ENCODE measurements around the gene MMS22L.

The MMS22L gene

DNA sequence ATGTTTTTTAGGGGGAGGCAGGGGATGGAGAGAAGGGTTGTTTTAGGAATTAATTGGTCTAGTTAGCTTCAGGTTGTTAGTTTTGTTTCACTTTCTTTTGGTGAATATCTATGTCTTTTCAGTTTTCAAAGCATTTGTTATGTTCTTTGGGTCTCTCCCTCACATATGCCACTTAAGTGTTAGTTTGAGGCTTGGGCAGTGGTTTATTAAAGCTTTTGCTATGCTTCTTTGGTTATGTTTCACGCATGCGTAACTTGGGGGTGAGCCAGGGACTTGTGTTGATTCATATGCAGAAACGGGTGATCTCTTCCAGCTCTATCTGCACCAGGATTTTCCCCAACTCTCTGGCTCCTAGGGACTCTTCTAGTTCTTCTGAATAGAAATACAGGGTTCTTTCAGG is 11.4 kb upstream of the MMS22L start:
- TF ChIP-seq PAX5 (IDR thresholded peaks at IDR 0.05; ENCODE audit: insufficient read depth, low read length, severe bottlenecking), result peak; percentile 22
- no peak for TF ChIP-seq SPI1 (IDR thresholded peaks at IDR 0.05; ENCODE audit: low read depth, low read length)
- FAIRE-seq (no peak), DNase-seq (ENCODE audit: insufficient read length, low spot score) (no peak)

DNA sequence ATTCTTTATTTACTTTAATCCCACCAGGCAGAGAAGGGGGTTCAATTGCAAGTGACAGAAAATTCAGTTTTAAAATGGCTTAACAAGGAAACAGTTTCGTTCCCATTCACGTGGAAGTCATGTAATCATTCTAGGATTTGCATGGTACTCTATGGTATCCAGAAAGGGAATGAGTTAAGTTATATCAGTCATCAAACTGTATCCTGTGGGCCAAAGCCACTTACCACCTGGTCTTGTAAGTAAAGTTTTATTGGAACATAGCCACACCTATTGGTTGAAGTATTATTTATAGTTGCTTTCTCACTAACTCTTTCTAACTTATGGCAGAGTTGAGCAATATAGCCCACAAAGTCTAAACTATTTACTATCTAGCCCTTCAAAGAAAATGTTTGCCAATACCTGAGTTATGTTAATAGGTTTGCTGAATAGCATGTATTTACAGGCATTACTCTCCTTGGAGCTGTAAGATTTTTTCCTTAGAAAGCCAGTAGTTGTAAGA is 10.2 kb upstream of the MMS22L start:
- DNase-seq (ENCODE audit: insufficient read length, low spot score), result no peak
- TF ChIP-seq PAX5 (IDR thresholded peaks at IDR 0.05; ENCODE audit: insufficient read depth, low read length, severe bottlenecking) (no peak), POU2F2 (IDR thresholded peaks at IDR 0.05; ENCODE audit: low read depth, low read length) (no peak), POLR2AphosphoS5 (IDR thresholded peaks at IDR 0.05; ENCODE audit: low read depth, low read length) (no peak), POLR2A (IDR thresholded peaks at IDR 0.05; ENCODE audit: low read depth, low read length) (no peak), TAF1 (IDR thresholded peaks at IDR 0.05; ENCODE audit: low read depth, low read length) (no peak), SPI1 (IDR thresholded peaks at IDR 0.05; ENCODE audit: low read depth, low read length) (no peak)
- FAIRE-seq, result no peak

DNA sequence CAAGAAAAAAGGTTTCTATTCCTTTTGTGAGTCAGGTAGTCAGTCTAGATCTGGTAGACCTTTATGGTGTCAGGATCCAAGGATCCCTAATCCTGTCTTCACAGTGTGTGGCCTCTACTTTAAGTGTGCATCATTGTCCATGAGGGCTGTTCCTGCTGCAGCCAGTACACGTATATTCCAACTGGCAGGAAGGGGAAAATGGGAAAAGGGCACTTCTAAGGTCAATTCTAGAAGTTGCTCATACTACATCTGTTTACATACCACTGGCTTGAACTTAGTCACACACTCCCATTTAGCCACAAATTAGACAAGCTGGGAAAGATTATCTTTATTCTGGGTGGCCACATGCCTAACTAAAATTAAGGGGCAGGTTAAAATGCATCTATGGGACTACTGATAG is 9.7 kb upstream of the MMS22L start:
- TF ChIP-seq POU2F2 (IDR thresholded peaks at IDR 0.05; ENCODE audit: low read depth, low read length) (no peak), PAX5 (IDR thresholded peaks at IDR 0.05; ENCODE audit: insufficient read depth, low read length, severe bottlenecking) (no peak), POLR2A (IDR thresholded peaks at IDR 0.05; ENCODE audit: low read depth, low read length) (no peak), POLR2AphosphoS5 (IDR thresholded peaks at IDR 0.05; ENCODE audit: low read depth, low read length) (no peak), TAF1 (IDR thresholded peaks at IDR 0.05; ENCODE audit: low read depth, low read length) (no peak), SPI1 (IDR thresholded peaks at IDR 0.05; ENCODE audit: low read depth, low read length) (no peak)
- FAIRE-seq (no peak), DNase-seq (ENCODE audit: insufficient read length, low spot score) (no peak)

DNA sequence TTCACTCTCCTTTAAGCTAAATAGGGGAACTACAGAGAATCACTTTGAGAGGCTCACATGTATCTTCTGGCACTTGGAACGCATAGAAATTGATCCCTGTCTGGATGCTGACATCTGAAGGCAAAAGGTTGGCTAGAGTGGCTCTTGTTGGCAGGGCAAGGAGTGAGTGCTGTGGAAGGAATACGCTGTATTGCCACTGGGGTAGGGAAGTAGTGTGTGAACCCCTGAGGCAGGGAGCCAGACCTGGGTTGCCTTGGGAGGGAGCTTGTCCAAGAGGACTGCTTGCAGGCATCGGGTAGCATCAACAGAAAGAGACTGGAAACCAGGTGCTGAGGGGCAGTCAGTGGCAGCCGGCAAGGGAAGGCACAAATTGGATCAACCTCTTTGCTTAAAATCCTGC is 8.9 kb upstream of the MMS22L start:
- no peak for DNase-seq (ENCODE audit: insufficient read length, low spot score)
- FAIRE-seq, result no peak

DNA sequence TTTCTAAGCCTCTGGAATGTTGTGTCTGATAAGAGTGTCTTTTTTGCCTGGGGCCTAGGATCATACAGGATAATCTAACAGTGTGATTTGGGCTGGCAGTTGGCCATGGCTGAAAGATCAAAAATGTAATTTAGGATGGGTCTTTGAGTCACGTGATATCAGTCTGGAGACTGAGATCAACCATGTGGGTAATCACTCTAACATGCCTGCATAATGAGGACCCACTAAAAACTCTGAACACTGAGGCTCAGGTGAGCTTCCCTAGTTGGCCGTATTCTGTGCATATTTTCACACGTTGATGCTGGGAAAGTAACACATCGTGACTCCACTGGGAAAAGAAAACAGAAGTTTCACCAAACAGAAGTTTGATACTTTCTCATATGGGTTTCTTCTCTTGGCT is 6.3 kb upstream of the MMS22L start:
- no peak for FAIRE-seq

More for the DNA sequence above, 8.9 kb upstream of the MMS22L start:
- TF ChIP-seq POLR2A (IDR thresholded peaks at IDR 0.05; ENCODE audit: low read depth, low read length) (no peak), POU2F2 (IDR thresholded peaks at IDR 0.05; ENCODE audit: low read depth, low read length) (no peak), PAX5 (IDR thresholded peaks at IDR 0.05; ENCODE audit: insufficient read depth, low read length, severe bottlenecking) (no peak)

DNA sequence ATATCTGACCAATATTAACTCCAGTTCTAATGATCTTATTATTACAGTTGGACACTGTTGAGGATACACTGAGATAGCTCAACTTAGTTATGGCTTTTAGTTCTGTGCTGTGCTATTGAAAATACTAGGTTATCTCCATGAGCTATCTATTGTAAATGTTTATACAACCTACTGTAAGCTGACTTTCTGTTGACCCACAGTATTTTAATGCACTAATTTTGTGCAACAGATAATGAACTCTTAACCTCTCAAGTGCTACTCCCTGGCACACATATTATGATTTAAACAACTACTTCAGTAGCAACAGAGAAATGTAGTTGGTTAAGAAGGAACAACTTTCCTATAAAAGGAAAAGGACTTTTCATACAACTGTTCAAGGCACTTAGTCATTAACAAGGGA is 5.2 kb upstream of the MMS22L start:
- DNase-seq (ENCODE audit: insufficient read length, low spot score) (no peak), FAIRE-seq (no peak)
- no peak for TF ChIP-seq TAF1 (IDR thresholded peaks at IDR 0.05; ENCODE audit: low read depth, low read length)
- no peak for TF ChIP-seq POU2F2 (IDR thresholded peaks at IDR 0.05; ENCODE audit: low read depth, low read length)
- no peak for TF ChIP-seq SPI1 (IDR thresholded peaks at IDR 0.05; ENCODE audit: low read depth, low read length)
- no peak for TF ChIP-seq POLR2A (IDR thresholded peaks at IDR 0.05; ENCODE audit: low read depth, low read length)
- no peak for TF ChIP-seq PAX5 (IDR thresholded peaks at IDR 0.05; ENCODE audit: insufficient read depth, low read length, severe bottlenecking)
- no peak for TF ChIP-seq POLR2AphosphoS5 (IDR thresholded peaks at IDR 0.05; ENCODE audit: low read depth, low read length)

More for the DNA sequence above, 6.3 kb upstream of the MMS22L start:
- no peak for DNase-seq (ENCODE audit: insufficient read length, low spot score)
- TF ChIP-seq PAX5 (IDR thresholded peaks at IDR 0.05; ENCODE audit: insufficient read depth, low read length, severe bottlenecking) (no peak), POLR2AphosphoS5 (IDR thresholded peaks at IDR 0.05; ENCODE audit: low read depth, low read length) (no peak), POLR2A (IDR thresholded peaks at IDR 0.05; ENCODE audit: low read depth, low read length) (no peak), TAF1 (IDR thresholded peaks at IDR 0.05; ENCODE audit: low read depth, low read length) (no peak), SPI1 (IDR thresholded peaks at IDR 0.05; ENCODE audit: low read depth, low read length) (no peak), POU2F2 (IDR thresholded peaks at IDR 0.05; ENCODE audit: low read depth, low read length) (no peak)

DNA sequence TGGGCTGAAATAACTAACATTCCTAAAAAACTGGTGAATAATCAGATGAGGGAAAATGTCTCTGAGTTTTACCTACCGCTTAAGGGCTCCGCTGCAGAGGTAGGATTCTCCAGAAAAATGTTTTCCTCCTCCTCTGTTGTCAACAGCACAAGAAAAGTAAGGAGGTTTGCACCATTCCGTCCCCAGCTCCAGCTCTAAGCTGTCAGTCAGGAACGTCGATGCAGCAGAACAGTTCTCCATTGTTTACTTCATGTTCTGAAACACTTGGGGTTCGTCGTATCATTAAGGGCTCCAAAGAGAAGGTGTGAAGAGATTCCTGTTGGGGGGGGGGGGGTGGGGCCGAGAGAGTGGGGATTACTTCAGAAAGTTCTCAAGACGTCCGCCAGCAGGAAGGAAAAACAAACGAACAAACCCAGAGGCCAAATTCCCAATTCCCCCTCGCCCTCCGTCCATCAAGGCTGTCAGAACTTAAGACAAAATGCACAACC is 734 bp downstream of the MMS22L start:
- FAIRE-seq (no peak), DNase-seq (ENCODE audit: insufficient read length, low spot score) (no peak)
- TF ChIP-seq PAX5 (IDR thresholded peaks at IDR 0.05; ENCODE audit: insufficient read depth, low read length, severe bottlenecking) (no peak), POU2F2 (IDR thresholded peaks at IDR 0.05; ENCODE audit: low read depth, low read length) (no peak), TAF1 (IDR thresholded peaks at IDR 0.05; ENCODE audit: low read depth, low read length) (no peak), POLR2AphosphoS5 (IDR thresholded peaks at IDR 0.05; ENCODE audit: low read depth, low read length) (no peak), SPI1 (IDR thresholded peaks at IDR 0.05; ENCODE audit: low read depth, low read length) (no peak), POLR2A (IDR thresholded peaks at IDR 0.05; ENCODE audit: low read depth, low read length) (no peak)

DNA sequence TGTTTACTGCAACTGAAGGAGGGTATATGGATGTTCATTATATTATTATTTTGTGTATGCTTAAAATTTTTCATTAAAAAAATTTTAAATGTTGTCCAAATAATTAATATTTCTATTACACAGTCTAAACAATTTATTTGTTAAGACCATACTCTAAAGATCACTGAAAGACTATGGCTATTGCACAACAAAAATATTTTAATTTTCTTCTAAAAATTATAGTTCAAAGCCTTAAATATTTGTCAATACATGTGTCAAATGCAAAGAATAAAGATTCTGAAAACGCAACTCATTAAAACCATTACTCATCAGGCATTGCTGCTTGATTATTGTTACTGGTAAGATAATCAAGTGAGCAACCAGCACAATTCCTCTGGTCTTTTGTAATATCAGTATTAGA is 2.2 kb downstream of the MMS22L start:
- TF ChIP-seq POU2F2 (IDR thresholded peaks at IDR 0.05; ENCODE audit: low read depth, low read length) (no peak), POLR2AphosphoS5 (IDR thresholded peaks at IDR 0.05; ENCODE audit: low read depth, low read length) (no peak), SPI1 (IDR thresholded peaks at IDR 0.05; ENCODE audit: low read depth, low read length) (no peak), PAX5 (IDR thresholded peaks at IDR 0.05; ENCODE audit: insufficient read depth, low read length, severe bottlenecking) (no peak), TAF1 (IDR thresholded peaks at IDR 0.05; ENCODE audit: low read depth, low read length) (no peak), POLR2A (IDR thresholded peaks at IDR 0.05; ENCODE audit: low read depth, low read length) (no peak)
- FAIRE-seq (no peak), DNase-seq (ENCODE audit: insufficient read length, low spot score) (no peak)

DNA sequence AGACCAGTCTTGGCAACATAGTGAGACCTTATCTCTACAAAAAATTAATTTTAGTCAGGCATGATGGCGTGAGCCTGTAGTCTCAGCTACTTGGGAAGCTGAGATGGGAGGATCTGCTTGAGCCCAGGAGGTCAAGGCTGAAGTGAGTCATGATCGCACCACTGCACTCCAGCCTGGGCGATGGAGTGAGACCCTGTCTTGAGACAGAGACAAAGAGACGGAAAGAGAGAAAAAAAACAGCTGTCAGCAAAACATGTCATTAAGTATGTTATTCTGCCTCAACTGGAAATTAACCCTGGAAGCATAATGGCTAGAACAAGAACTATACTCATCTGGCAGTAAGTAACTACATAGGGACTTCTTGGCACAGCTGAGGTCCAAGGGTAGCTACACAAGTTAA is 7.2 kb downstream of the MMS22L start:
- peak; percentile 60 for FAIRE-seq
- TF ChIP-seq POU2F2 (IDR thresholded peaks at IDR 0.05; ENCODE audit: low read depth, low read length) (no peak), TAF1 (IDR thresholded peaks at IDR 0.05; ENCODE audit: low read depth, low read length) (no peak), POLR2A (IDR thresholded peaks at IDR 0.05; ENCODE audit: low read depth, low read length) (no peak), POLR2AphosphoS5 (IDR thresholded peaks at IDR 0.05; ENCODE audit: low read depth, low read length) (no peak), PAX5 (IDR thresholded peaks at IDR 0.05; ENCODE audit: insufficient read depth, low read length, severe bottlenecking) (no peak), SPI1 (IDR thresholded peaks at IDR 0.05; ENCODE audit: low read depth, low read length) (no peak)
- DNase-seq (ENCODE audit: insufficient read length, low spot score), result no peak

DNA sequence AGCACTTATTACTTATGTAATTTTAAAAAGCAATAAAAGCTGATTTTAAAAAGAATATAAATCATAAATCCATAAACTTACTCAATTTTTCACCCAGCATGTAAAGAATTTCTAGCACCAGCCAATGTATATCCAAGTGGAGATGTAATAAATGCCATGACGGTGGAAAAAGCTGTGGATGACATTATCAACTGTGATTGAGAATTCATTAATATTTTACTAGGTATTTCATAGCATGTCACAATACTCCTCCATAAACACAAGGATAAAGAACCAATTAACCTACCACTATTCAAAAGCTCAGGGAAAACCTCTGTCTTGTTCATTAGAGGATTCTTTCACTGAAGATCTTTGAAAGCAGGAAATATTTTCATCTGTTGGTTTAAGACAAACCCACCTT is 13.2 kb downstream of the MMS22L start:
- no peak for DNase-seq (ENCODE audit: insufficient read length, low spot score)
- FAIRE-seq, result no peak
- TF ChIP-seq TAF1 (IDR thresholded peaks at IDR 0.05; ENCODE audit: low read depth, low read length), result no peak
- no peak for TF ChIP-seq SPI1 (IDR thresholded peaks at IDR 0.05; ENCODE audit: low read depth, low read length)
- no peak for TF ChIP-seq POU2F2 (IDR thresholded peaks at IDR 0.05; ENCODE audit: low read depth, low read length)
- no peak for TF ChIP-seq POLR2AphosphoS5 (IDR thresholded peaks at IDR 0.05; ENCODE audit: low read depth, low read length)
- TF ChIP-seq POLR2A (IDR thresholded peaks at IDR 0.05; ENCODE audit: low read depth, low read length), result no peak
- TF ChIP-seq PAX5 (IDR thresholded peaks at IDR 0.05; ENCODE audit: insufficient read depth, low read length, severe bottlenecking), result no peak
